WERI-Rb-1 (cell line): Measurements from ENCODE around the gene USP6NL.

Experiments
- DNase-seq: peaks from one replicate; pipeline ENCODE4 v3.0.0-alpha.2; 2020
- H3K27ac ChIP-seq: fragments of 250-450 bp; sonication (Bioruptor Pico); 2 replicates; pipeline ENCODE4 v1.5.1; 2020; ENCODE audit warnings: mild to moderate bottlenecking, moderate library complexity
- H3K27me3 ChIP-seq: fragments of 250-450 bp; sonication (Bioruptor Pico); 2 replicates; pipeline ENCODE4 v1.5.1; 2021; ENCODE audit warnings: mild to moderate bottlenecking, low read depth, moderate library complexity; ENCODE audit not compliant: insufficient read depth, severe bottlenecking
- H3K36me3 ChIP-seq: fragments of 250-450 bp; sonication (Bioruptor Pico); 2 replicates; pipeline ENCODE4 v1.5.1; 2020; ENCODE audit warnings: mild to moderate bottlenecking, moderate library complexity
- H3K4me3 ChIP-seq: 2 replicates; pipeline ENCODE4 v1.5.1; 2011; ENCODE audit warnings: low read depth, mild to moderate bottlenecking, control low read depth, low read length
- H3K9me3 ChIP-seq: fragments of 250-450 bp; sonication (Bioruptor Pico); 2 replicates; pipeline ENCODE4 v1.5.1; 2021; ENCODE audit warnings: mild to moderate bottlenecking, moderate library complexity; ENCODE audit not compliant: severe bottlenecking
- CTCF ChIP-seq: IDR thresholded peaks from 2 replicates; pipeline ENCODE4 v1.5.1; 2011; ENCODE audit warnings: low read depth, mild to moderate bottlenecking, control low read depth, inconsistent platforms, low read length

The USP6NL gene

GRCh38 chr10:11608159-11609013 is 3.1 kb downstream of the USP6NL start:
- no peak for DNase-seq
- Histone ChIP-seq H3K4me3 (no peak overlapping the region), H3K36me3 (no peaks in the 10 kb centered on the region), H3K27me3 (no peaks in the 10 kb centered on the region), H3K9me3 (no peaks in the 10 kb centered on the region), H3K27ac (no peak overlapping the region)
- TF ChIP-seq CTCF, result no peak

- Histone ChIP-seq H3K4me3 (no peak overlapping the region), H3K27me3 (no peaks in the 10 kb centered on the region), H3K9me3 (no peaks in the 10 kb centered on the region), H3K27ac (no peak overlapping the region), H3K36me3 (no peaks in the 10 kb centered on the region)
- no peak for DNase-seq
- TF ChIP-seq CTCF, result no peak
These were observed 5.5 kb downstream of the USP6NL start for GRCh38 chr10:11605807-11606408.

- Histone ChIP-seq H3K9me3 (no peaks in the 10 kb centered on the region), H3K36me3 (no peaks in the 10 kb centered on the region), H3K27me3 (no peaks in the 10 kb centered on the region), H3K27ac (no peak overlapping the region), H3K4me3 (no peak overlapping the region)
- TF ChIP-seq CTCF, result no peak
- DNase-seq, result no peak
These were observed 6.4 kb downstream of the USP6NL start for GRCh38 chr10:11604865-11605650.

GRCh38 chr10:11603741-11604140 is 7.7 kb downstream of the USP6NL start:
- Histone ChIP-seq H3K9me3 (no peaks in the 10 kb centered on the region), H3K4me3 (no peak overlapping the region), H3K27me3 (no peaks in the 10 kb centered on the region), H3K27ac (no peak overlapping the region), H3K36me3 (no peaks in the 10 kb centered on the region)
- no peak for DNase-seq
- TF ChIP-seq CTCF, result no peak

GRCh38 chr10:11602919-11603523 is 8.4 kb downstream of the USP6NL start:
- no peak for DNase-seq
- no peak for TF ChIP-seq CTCF
- no peaks in the 10 kb centered on the region for H3K9me3 ChIP-seq
- no peak overlapping the region for H3K27ac ChIP-seq
- no peaks in the 10 kb centered on the region for H3K36me3 ChIP-seq
- no peak overlapping the region for H3K4me3 ChIP-seq
- no peaks in the 10 kb centered on the region for H3K27me3 ChIP-seq
